Measurements from ENCODE around the gene CRY2. TPM values are rescaled to one million over a fixed set of nuclear protein-coding genes. Genes with fewer than 3 reads are reported as not detected.

CRY2 gene
- polyA plus RNA-seq, 1 experiment: 11.7 TPM

DNA sequence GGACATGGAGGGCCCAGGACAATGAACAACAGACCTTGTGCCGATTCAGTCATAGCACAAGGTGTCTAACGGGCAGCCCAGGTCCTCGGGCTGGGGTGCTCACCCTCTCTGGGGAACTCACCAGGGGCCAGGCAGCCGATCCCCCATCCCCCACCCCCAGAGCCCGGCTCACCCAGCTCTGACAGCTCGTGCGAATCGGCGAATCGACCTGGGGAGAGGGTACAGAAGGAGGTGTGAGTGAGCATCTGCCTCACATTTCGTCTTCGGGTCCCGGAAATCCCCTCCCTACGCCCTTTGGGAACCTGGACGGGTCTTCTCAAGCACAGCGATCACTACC, 70.0 kb downstream of the CRY2 start:
- TF ChIP-seq, protein P1, sequence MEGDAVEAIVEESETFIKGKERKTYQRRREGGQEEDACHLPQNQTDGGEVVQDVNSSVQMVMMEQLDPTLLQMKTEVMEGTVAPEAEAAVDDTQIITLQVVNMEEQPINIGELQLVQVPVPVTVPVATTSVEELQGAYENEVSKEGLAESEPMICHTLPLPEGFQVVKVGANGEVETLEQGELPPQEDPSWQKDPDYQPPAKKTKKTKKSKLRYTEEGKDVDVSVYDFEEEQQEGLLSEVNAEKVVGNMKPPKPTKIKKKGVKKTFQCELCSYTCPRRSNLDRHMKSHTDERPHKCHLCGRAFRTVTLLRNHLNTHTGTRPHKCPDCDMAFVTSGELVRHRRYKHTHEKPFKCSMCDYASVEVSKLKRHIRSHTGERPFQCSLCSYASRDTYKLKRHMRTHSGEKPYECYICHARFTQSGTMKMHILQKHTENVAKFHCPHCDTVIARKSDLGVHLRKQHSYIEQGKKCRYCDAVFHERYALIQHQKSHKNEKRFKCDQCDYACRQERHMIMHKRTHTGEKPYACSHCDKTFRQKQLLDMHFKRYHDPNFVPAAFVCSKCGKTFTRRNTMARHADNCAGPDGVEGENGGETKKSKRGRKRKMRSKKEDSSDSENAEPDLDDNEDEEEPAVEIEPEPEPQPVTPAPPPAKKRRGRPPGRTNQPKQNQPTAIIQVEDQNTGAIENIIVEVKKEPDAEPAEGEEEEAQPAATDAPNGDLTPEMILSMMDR (IDR thresholded peaks at IDR 0.05; ENCODE audit: low read depth, low read length): no peak
- H3K9me3 ChIP-seq (ENCODE audit: control insufficient read depth, insufficient read depth, low read length): peaks cover 5% of the 10 kb centered on the region; the same call in 1 of the 2 replicates
- H3K27ac ChIP-seq (ENCODE audit: low read depth, low read length): peak overlapping the region; percentile 89
- H3K27me3 ChIP-seq (ENCODE audit: control insufficient read depth, insufficient read depth, low read length): peaks cover 15% of the 10 kb centered on the region
- H3K4me3 ChIP-seq (ENCODE audit: low read depth, low read length): peak overlapping the region; percentile 96
- ChIA-PET CTCF (interaction anchor here (3.1 kb wide), 1 partner anchor 74 kb away, joined by 8 read pairs; no protein-coding TSS in a partner anchor), POLR2A (interaction anchor here (1.0 to 1.6 kb wide), 3 partner anchors 8 to 112 kb away, joined by 3 to 6 read pairs (median 4); partner anchors contain the start of gene SLC35C1)
- no peak for DNase-seq (ENCODE audit: low read depth, low spot score)

DNA sequence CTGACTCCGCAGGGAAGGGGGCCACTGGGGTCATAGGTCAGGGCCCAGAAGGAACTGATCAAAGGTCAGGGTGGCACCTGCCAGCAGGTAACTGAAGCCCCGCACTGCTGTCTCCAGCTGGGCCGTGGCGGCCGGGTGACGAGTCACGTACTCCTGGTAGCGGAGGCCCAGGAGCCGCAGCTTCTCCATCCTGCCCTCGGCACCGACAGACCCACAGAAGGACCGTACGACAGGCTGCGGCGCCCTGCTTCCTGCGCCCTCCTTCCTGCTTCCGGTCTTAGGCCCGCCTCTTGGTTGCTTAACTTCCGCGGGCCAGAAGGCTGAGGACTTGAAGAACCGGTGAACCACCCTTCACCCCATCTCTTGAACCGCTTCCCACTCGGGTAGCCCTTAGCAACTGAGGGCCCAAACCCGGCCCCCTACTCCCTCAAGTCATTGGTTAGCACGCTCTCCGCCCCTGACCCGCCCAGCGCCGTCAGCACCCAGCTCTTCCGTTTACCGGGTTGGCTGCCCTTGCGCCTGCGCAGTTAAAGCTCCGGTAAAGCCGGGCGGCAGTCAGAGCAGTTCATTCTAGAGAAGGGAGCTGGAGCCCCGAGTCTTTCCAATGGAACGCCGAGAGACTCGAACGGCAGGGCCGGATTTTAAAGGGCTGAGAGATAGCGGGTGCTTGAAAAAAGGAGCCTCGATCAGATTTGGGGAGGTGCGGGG, 70.5 kb downstream of the CRY2 start, which contains the start of gene PEX16:
TSS of gene PEX16 (minus strand) at position 255 of the 708 bp plus-strand sequence. CDS start at position 189, 66 bp downstream.
- ChIA-PET CTCF (interaction anchor here (1.5 to 3.1 kb wide), 2 partner anchors 44 to 75 kb away, joined by 4 to 8 read pairs; no protein-coding TSS in a partner anchor), POLR2A (interaction anchor here (0.7 to 1.6 kb wide), 9 partner anchors 9 to 112 kb away, joined by 3 to 6 read pairs (median 3); partner anchors contain the start of genes CRY2 and SLC35C1)
- Histone ChIP-seq H3K27ac (ENCODE audit: low read depth, low read length) (peak within 1 kb of the TSS; percentile 89), H3K4me3 (ENCODE audit: low read depth, low read length) (peak within 1 kb of the TSS; percentile 96), H3K9me3 (ENCODE audit: control insufficient read depth, insufficient read depth, low read length) (peaks cover 5% of the 10 kb centered on the region; the same call in 1 of the 2 replicates), H3K27me3 (ENCODE audit: control insufficient read depth, insufficient read depth, low read length) (peaks cover 20% of the 10 kb centered on the region)
- TF ChIP-seq, protein P1 (IDR thresholded peaks at IDR 0.05; ENCODE audit: low read depth, low read length): no peak
- DNase-seq (ENCODE audit: low read depth, low spot score): peak; percentile 100

DNA sequence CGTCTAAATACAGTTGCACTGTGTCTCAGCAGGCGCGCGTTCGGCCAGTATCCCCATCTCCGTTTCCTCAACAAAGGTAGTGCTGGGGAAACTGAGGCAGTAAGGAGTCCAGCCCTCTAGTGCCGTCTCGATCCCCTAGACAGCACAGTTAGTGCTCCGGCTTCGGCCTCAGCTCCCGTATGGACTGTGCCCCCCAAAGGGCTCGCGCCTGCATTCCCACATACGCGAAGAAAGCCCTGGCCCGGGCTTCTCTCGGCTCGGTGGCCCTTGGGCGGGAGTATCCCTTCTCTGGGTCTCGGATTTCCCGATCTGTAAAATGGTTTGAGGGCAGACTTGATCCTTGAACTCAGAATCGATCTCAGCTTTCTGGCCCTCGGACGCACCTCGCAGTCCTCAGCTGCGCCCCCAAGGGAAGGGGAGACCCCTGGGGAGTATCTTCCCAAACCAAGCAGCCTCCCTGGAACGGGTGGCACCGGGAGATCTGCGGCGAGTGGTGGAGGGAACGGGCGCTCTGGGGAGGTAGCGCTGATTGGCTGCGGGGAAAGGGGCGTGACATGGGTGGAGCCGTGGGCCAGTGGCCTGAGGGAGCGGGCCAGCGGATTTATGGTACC, 71.2 kb downstream of the CRY2 start:
- peak overlapping the region; percentile 89 for H3K27ac ChIP-seq (ENCODE audit: low read depth, low read length)
- H3K27me3 ChIP-seq (ENCODE audit: control insufficient read depth, insufficient read depth, low read length): peaks cover 25% of the 10 kb centered on the region
- peak; percentile 24 for DNase-seq (ENCODE audit: low read depth, low spot score)
- TF ChIP-seq, protein P1 (IDR thresholded peaks at IDR 0.05; ENCODE audit: low read depth, low read length): no peak
- POLR2A ChIA-PET: interaction anchor here (0.7 to 1.6 kb wide), 8 partner anchors 9 to 113 kb away, joined by 3 to 6 read pairs (median 3); partner anchors contain the start of genes CRY2 and SLC35C1
- CTCF ChIA-PET: interaction anchor here (1.5 to 3.1 kb wide), 2 partner anchors 45 to 76 kb away, joined by 4 to 8 read pairs; no protein-coding TSS in a partner anchor
- peak overlapping the region; percentile 96 for H3K4me3 ChIP-seq (ENCODE audit: low read depth, low read length)
- peaks cover 8% of the 10 kb centered on the region; the same call in 1 of the 2 replicates for H3K9me3 ChIP-seq (ENCODE audit: control insufficient read depth, insufficient read depth, low read length)

DNA sequence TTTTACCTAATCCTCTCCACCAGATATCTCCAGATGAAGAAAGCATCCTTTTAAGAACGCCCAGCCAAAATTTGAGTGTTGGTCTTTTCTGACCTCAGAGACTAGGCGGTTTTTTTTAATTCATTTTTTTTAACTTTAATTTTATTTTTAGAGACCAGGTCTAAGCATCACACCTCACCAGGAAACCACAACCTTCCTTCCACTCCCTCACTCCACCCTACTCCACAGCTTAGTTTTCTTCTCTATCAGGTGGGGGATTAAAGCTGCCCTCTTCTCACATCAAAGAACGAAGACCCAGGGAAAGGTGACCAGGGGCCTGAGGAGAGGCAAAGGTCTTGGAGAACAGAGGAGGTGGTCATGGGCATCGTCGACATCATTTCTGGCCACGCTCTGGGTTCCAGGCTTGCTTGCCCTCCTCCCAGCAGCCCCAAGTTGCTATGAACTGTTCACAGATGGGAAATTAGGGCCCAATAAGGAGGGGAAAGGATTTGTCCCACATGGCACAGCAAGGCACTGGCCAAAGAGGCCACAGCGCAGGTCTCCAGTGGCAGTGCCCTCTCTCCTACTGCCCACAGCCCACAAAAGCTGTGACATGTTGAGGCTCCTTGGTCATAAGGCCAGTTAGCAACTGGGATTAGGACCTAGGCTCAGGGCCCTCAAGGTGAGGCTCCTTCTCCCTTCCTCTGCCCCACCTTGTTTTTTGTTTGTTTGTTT, 71.8 kb downstream of the CRY2 start:
- H3K4me3 ChIP-seq (ENCODE audit: low read depth, low read length): no peak overlapping the region
- ChIA-PET CTCF (interaction anchor here (1.5 kb wide), 1 partner anchor 46 kb away, joined by 4 read pairs; no protein-coding TSS in a partner anchor), POLR2A (interaction anchor here (1.1 kb wide), 1 partner anchor 11 kb away, joined by 3 read pairs; no protein-coding TSS in a partner anchor)
- H3K27ac ChIP-seq (ENCODE audit: low read depth, low read length): no peak overlapping the region
- TF ChIP-seq, protein P1 (IDR thresholded peaks at IDR 0.05; ENCODE audit: low read depth, low read length): no peak
- peaks cover 8% of the 10 kb centered on the region; the same call in 1 of the 2 replicates for H3K9me3 ChIP-seq (ENCODE audit: control insufficient read depth, insufficient read depth, low read length)
- no peak for DNase-seq (ENCODE audit: low read depth, low spot score)
- peaks cover 29% of the 10 kb centered on the region for H3K27me3 ChIP-seq (ENCODE audit: control insufficient read depth, insufficient read depth, low read length)

Data from AG04450 (cell line).